CD8-positive, alpha-beta memory T cell (primary cell): ENCODE data around the gene CDC27. TPM values are rescaled to one million over a fixed set of nuclear protein-coding genes. Genes with fewer than 3 reads are reported as not detected.
"Not testable (repeated sequence)": the region's sequence is repeated elsewhere in the genome, so short reads cannot be mapped to it uniquely, and the experiment has no call there.

Experiments used
- CTCF ChIA-PET: fragments of 350-600 bp; sonication (Branson Sonifier 250); formaldehyde crosslinking; loops from one replicate; lab custom pipeline; 2021; ENCODE audit warnings: antibody characterized with exemption; lab: Charles Lee
- POLR2A ChIA-PET: fragments of 350-600 bp; sonication (Branson Sonifier 250); formaldehyde crosslinking; loops from one replicate; lab custom pipeline; 2021; ENCODE audit warnings: antibody characterized with exemption; lab: Charles Lee
- DNase-seq, 5 donors: peaks; one replicate each; pipeline versions ENCODE4 v3.0.0 to v3.0.0-alpha.2; 2020 to 2022; ENCODE audit warnings: mixed read lengths in 1 of 5
- H3K27ac ChIP-seq: one replicate; pipeline ENCODE4 v1.7.0; 2013; ENCODE audit warnings: low read depth, mild to moderate bottlenecking, low read length, moderate library complexity
- H3K27me3 ChIP-seq: 2 replicates; pipeline ENCODE4 v1.7.0; 2013; ENCODE audit warnings: low read length, mild to moderate bottlenecking; ENCODE audit not compliant: insufficient read depth, poor library complexity, severe bottlenecking
- H3K36me3 ChIP-seq: 2 replicates; pipeline ENCODE4 v1.7.0; 2013; ENCODE audit warnings: mild to moderate bottlenecking, low read length, moderate library complexity; ENCODE audit not compliant: insufficient read depth
- H3K4me1 ChIP-seq: 2 replicates; pipeline ENCODE4 v1.7.0; 2013; ENCODE audit warnings: mild to moderate bottlenecking, low read length, moderate library complexity; ENCODE audit not compliant: insufficient read depth
- H3K4me3 ChIP-seq: 2 replicates; pipeline ENCODE4 v1.7.0; 2013; ENCODE audit warnings: mild to moderate bottlenecking, low read length
- H3K9me3 ChIP-seq: 2 replicates; pipeline ENCODE4 v1.7.0; 2013; ENCODE audit warnings: mild to moderate bottlenecking, low read length
- H3K27ac Mint-ChIP-seq, 8 donors: one replicate each; pipeline ENCODE4 v1.8.0; 2020 to 2021; ENCODE audit warnings: mixed read lengths in 8 of 8, mild to moderate bottlenecking in 6 of 8, inconsistent platforms in 3 of 8, moderate library complexity in 3 of 8
- H3K27me3 Mint-ChIP-seq, 2 donors: one replicate each; pipeline ENCODE4 v1.8.0; 2020 to 2021; ENCODE audit warnings: mixed read lengths in 2 of 2, mild to moderate bottlenecking in 1 of 2, moderate library complexity in 1 of 2
- H3K36me3 Mint-ChIP-seq, 3 donors: one replicate each; pipeline ENCODE4 v1.8.0; 2020 to 2021; ENCODE audit warnings: mixed read lengths in 3 of 3, inconsistent platforms in 1 of 3, mild to moderate bottlenecking in 1 of 3
- H3K4me1 Mint-ChIP-seq, 3 donors: one replicate each; pipeline ENCODE4 v1.8.0; 2020 to 2021; ENCODE audit warnings: mixed read lengths in 3 of 3, inconsistent platforms in 1 of 3, mild to moderate bottlenecking in 1 of 3
- H3K4me3 Mint-ChIP-seq, 7 donors: one replicate each; pipeline ENCODE4 v1.8.0; 2020 to 2021; ENCODE audit warnings: mixed read lengths in 7 of 7, mild to moderate bottlenecking in 6 of 7, moderate library complexity in 4 of 7, inconsistent platforms in 2 of 7
- H3K9me3 Mint-ChIP-seq, 5 donors: one replicate each; pipeline ENCODE4 v1.8.0; 2020 to 2022; ENCODE audit warnings: mixed read lengths in 5 of 5, mild to moderate bottlenecking in 3 of 5, moderate library complexity in 2 of 5, inconsistent platforms in 1 of 5
- polyA plus RNA-seq: library from polyadenylated mRNA; unstranded; fragments of 300-500 nt; fragmentation: Illumina TruSeq; gene quantifications from one replicate; pipeline ENCODE4 v1.2.3, GENCODE V29; 2021
- total RNA-seq, 2 experiments: library from RNA; stranded (reverse); gene quantifications; one replicate each; pipeline ENCODE4 v1.2.3, GENCODE V29; 2021

CDC27 gene
- total and polyA plus RNA-seq, 3 experiments from 2014 or later: 96.2 to 116 (median 113) TPM

DNA sequence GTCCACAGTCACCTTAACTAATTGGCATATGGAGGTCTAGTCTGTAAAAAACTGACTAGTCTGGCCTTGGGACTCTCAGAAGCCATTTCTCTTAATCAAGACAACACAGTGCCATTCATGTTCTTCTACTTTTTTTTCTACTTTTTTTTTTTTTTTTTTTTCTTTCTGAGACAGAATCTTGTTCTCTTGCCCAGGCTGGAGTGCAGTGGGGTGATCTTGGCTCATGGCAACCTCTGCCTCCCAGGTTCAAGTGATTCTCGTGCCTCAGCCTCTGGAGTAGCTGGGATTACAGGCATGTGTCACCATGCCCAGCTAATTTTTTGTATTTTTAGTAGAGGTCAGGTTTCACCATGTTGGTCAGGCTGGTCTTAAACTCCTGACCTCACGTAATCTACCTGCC is 65.8 kb downstream of the CDC27 start:
- H3K4me1 Mint-ChIP-seq, H3K4me1 ChIP-seq, H3K27me3 Mint-ChIP-seq, H3K9me3 ChIP-seq, POLR2A ChIA-PET, H3K27me3 ChIP-seq, H3K27ac ChIP-seq, H3K4me3 ChIP-seq, DNase-seq, H3K4me3 Mint-ChIP-seq, H3K9me3 Mint-ChIP-seq: not testable (repeated sequence)
- peak overlapping the region in 1 of 8 donors; percentile 23 for H3K27ac Mint-ChIP-seq
- peaks cover 0 to 57% (median 7%) of the 10 kb centered on the region in 3 donors for H3K36me3 Mint-ChIP-seq
- CTCF ChIA-PET: interaction anchor here (1.0 kb wide), 1 partner anchor 131 kb away, joined by 3 read pairs; the partner anchor contains the start of gene ITGB3
- peaks cover 13% of the 10 kb centered on the region for H3K36me3 ChIP-seq

DNA sequence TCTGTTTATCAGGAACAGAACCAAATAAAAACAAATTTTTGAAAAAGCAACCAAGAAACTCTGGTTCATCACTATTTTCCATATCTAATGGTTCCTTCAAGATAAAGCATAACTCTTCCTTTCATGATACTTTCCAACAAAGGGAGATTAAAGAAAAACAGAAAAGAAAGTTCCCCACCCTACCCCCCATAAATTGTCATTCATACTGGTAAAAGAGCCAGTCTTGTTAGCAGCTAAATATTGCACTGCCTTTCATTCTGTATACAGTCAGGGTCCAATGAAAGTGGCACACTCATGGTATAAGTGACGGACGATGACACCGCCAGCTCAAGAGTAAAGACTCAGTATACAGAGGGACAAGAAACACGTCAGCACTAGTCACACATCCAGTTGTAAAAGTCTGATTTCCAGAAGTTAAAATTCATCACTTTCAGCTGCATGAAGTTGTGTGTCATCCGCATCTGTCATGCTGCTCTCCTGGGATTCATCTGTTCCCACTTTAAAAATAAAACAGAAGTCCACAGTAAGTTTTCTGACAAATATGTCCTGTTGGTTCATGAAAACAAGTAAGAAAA is 68.5 kb downstream of the CDC27 start:
- Histone ChIP-seq H3K4me3 (no peak overlapping the region), H3K27ac (no peak overlapping the region), H3K9me3 (no peaks in the 10 kb centered on the region), H3K4me1 (no peaks in the 10 kb centered on the region), H3K36me3 (peaks cover 13% of the 10 kb centered on the region), H3K27me3 (no peaks in the 10 kb centered on the region)
- DNase-seq: no peak
- no peaks in the 10 kb centered on the region for H3K27me3 Mint-ChIP-seq
- H3K4me3 Mint-ChIP-seq: no peak overlapping the region
- ChIA-PET CTCF (no interaction called here), POLR2A (no interaction called here)
- peak overlapping the region in 1 of 8 donors; percentile 58 for H3K27ac Mint-ChIP-seq
- H3K4me1 Mint-ChIP-seq: no peaks in the 10 kb centered on the region
- no peaks in the 10 kb centered on the region for H3K9me3 Mint-ChIP-seq
- H3K36me3 Mint-ChIP-seq: peaks cover 0 to 44% (median 8%) of the 10 kb centered on the region in 3 donors

DNA sequence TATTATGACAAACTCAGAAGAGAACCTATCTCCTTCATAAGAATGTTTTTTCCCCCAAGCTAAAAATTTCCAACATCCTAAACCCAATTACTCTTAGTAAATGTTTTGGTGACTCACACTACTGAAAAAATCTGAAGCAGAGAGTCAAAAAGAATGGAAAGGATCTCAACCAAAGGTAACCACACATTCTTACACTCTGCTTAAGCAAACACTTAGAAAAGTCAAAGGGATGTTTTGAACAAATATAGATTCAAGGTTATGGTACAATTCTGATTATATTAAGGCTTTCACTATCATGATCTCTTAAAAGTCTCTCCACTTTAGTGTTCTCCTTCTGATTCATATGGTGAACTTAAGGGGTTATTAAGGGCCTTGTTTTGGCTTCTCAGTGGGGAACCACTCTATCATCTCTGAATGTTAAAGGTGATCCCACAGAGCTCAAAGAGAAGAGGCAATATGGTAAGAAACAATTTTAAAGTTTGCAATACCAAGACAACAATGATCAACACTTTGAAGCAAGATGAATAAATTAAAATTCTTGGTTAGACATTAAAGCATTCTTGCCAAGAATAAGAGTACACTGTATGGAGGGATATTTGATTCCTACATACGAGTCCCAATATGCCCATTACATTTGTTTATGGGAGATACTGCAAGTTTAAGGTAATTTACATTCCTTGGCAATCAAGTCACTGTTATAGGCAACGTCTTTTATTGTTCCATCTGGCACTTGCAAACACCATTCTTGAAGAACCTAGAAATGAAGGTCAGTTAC is 69.2 kb downstream of the CDC27 start:
- Mint-ChIP-seq H3K9me3 (no peaks in the 10 kb centered on the region), H3K27me3 (no peaks in the 10 kb centered on the region), H3K27ac (peak overlapping the region in 4 of 8 donors; percentile 14 to 78 (median 43)), H3K36me3 (peaks cover 0 to 44% (median 8%) of the 10 kb centered on the region in 3 donors), H3K4me1 (no peaks in the 10 kb centered on the region), H3K4me3 (no peak overlapping the region)
- ChIA-PET POLR2A (no interaction called here), CTCF (no interaction called here)
- H3K36me3 ChIP-seq: peaks cover 13% of the 10 kb centered on the region
- H3K27me3 ChIP-seq: no peaks in the 10 kb centered on the region
- DNase-seq: no peak
- no peak overlapping the region for H3K27ac ChIP-seq
- no peaks in the 10 kb centered on the region for H3K9me3 ChIP-seq
- H3K4me3 ChIP-seq: no peak overlapping the region
- no peaks in the 10 kb centered on the region for H3K4me1 ChIP-seq

DNA sequence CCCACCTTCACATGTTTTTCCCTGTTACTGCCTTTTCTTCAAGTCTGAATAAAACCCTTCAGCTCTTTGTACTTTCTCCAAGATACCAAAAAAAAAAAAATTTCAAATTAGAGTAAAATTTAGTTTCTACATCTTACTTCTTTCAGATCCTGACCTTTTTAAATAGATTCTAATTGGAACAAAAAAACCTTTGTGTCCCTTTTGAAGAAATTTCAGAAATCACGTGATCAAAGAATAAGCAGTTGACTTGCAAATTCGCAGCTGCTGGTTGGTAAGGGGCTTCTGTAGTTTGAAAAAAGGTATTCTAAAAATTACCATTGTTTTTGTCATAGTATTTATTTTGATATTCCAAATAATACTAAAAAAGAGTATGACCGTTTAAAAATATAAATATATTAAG is 71.7 kb downstream of the CDC27 start:
- Mint-ChIP-seq H3K27me3 (no peaks in the 10 kb centered on the region), H3K9me3 (no peaks in the 10 kb centered on the region), H3K4me3 (no peak overlapping the region), H3K4me1 (no peaks in the 10 kb centered on the region), H3K36me3 (peaks cover 0 to 35% (median 8%) of the 10 kb centered on the region in 3 donors), H3K27ac (no peak overlapping the region)
- Histone ChIP-seq H3K27me3 (no peaks in the 10 kb centered on the region), H3K27ac (no peak overlapping the region), H3K4me1 (no peaks in the 10 kb centered on the region), H3K4me3 (no peak overlapping the region), H3K9me3 (no peaks in the 10 kb centered on the region), H3K36me3 (peaks cover 7% of the 10 kb centered on the region)
- POLR2A ChIA-PET: no interaction called here
- no peak for DNase-seq
- CTCF ChIA-PET: no interaction called here

DNA sequence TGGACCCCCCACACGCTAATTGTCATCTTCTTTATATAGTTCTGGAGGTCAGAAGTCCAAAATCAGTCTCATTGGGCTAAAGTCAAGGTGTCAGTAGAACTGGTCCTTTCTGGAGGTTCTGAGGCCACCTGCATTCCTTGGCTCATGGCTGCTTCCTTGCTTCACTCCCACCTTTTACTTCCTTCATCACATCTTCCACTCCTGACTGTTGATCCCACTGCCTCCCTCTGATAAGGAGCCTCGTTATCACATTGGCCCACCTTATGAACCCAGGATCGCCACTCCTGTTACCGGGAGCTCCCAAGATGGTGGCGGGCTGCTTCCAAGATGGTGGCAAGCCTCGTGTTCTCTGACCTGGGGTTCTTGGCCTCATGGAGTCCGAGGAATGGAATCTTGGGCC is 83.0 kb downstream of the CDC27 start:
- Mint-ChIP-seq H3K27me3 (peaks cover 2 to 11% of the 10 kb centered on the region in 2 donors), H3K9me3 (no peaks in the 10 kb centered on the region), H3K4me1 (no peaks in the 10 kb centered on the region), H3K4me3 (peak overlapping the region in 1 of 7 donors; percentile 28), H3K27ac (peak overlapping the region in 1 of 8 donors; percentile 34), H3K36me3 (no peaks in the 10 kb centered on the region)
- no peak for DNase-seq
- ChIA-PET POLR2A (no interaction called here), CTCF (no interaction called here)
- Histone ChIP-seq H3K27ac (no peak overlapping the region), H3K9me3 (no peaks in the 10 kb centered on the region), H3K27me3 (no peaks in the 10 kb centered on the region), H3K36me3 (no peaks in the 10 kb centered on the region), H3K4me1 (no peaks in the 10 kb centered on the region), H3K4me3 (no peak overlapping the region)

DNA sequence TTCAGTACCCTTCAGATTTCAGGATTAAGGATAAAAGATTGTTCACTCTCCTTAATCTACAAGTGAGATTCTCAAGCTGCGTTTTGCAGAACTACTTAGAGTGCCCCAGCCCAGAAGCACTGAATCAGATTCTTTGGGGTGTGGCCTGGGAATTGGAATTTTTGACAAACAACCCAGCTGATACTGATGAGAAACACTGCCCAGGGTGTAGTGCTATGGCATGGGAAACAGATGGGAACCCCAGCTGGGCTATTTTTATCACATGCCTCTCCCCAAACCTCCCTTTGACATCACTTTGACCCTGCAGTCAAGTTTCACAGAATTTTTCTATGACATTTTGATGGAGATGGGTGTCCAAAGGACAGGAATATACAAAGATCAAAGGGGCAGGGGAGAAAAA is 83.8 kb downstream of the CDC27 start:
- CTCF ChIA-PET, POLR2A ChIA-PET, H3K4me1 ChIP-seq, H3K36me3 Mint-ChIP-seq, H3K9me3 ChIP-seq, H3K4me3 Mint-ChIP-seq, H3K36me3 ChIP-seq, H3K27ac ChIP-seq, H3K4me1 Mint-ChIP-seq, DNase-seq, H3K27me3 ChIP-seq, H3K9me3 Mint-ChIP-seq, H3K27ac Mint-ChIP-seq, H3K27me3 Mint-ChIP-seq, H3K4me3 ChIP-seq: not testable (repeated sequence)

DNA sequence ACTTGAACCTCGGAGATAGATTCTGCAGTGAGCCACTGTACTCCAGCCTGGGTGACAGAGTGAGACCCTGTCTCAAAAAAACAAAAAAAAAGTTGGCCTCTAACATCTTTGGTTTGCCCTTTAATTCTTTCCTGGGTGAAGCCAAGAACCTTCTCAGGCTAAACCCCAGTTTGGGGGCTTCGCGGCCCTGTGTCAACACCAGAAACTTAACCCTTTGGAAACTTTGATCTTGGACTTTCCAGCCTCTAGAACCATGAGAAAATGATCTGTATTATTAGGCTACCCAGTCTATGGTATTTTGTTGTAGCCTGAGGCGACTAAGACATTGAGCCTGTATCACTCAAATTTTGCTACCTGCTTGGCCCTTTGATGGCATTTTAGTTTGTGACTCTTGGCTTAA is 86.2 kb downstream of the CDC27 start:
- no peaks in the 10 kb centered on the region for H3K27me3 ChIP-seq
- H3K36me3 ChIP-seq: no peaks in the 10 kb centered on the region
- H3K36me3 Mint-ChIP-seq: peaks cover 0 to 7% (median 1%) of the 10 kb centered on the region in 3 donors
- H3K27me3 Mint-ChIP-seq: peaks cover 2 to 4% of the 10 kb centered on the region in 2 donors
- no peaks in the 10 kb centered on the region for H3K9me3 Mint-ChIP-seq
- no peak overlapping the region for H3K27ac Mint-ChIP-seq
- POLR2A ChIA-PET: no interaction called here
- H3K4me3 ChIP-seq: no peak overlapping the region
- H3K9me3 ChIP-seq: no peaks in the 10 kb centered on the region
- CTCF ChIA-PET: no interaction called here
- peak overlapping the region in 2 of 7 donors; percentile 27 to 50 for H3K4me3 Mint-ChIP-seq
- peaks cover 12 to 24% (median 20%) of the 10 kb centered on the region in 3 donors for H3K4me1 Mint-ChIP-seq
- peaks cover 10% of the 10 kb centered on the region for H3K4me1 ChIP-seq
- DNase-seq: no peak
- H3K27ac ChIP-seq: no peak overlapping the region

DNA sequence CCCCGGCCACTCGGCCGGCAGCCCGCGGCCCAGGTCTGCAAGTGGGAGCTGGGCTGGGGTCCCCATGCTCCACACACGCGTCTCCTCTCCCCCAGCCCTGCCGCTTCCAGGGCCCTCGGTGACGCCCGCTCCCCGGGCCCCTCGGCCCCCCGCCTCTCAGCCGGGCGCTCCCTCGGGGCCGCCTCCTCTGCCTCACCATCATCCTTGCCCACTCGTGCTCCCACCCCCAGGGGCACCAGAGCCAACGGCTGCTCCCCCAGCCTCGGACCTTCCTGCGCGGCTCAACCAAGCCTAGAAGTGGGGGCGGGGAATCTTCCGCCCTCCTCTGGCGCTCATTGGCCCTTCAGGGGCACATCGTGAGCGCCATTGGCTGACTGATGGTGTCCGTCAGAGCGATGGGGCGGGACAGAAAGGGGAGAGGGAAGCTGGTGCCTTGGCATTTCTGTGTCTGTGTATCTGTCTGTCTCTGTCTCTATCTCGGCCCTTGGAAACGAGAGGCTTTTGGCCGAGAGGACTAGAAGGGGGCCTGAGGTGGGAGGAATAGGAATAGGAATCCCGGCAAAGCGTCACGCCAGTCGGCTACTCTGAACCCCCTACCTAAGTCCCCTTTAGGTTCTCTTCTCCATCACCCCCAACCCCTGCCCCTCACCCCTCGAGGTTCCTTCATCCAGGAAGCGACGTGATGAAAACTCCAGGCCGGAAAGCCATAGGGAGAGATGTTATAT is 88.9 kb downstream of the CDC27 start:
- H3K27ac ChIP-seq: peak overlapping the region; percentile 61
- H3K4me3 Mint-ChIP-seq: peak overlapping the region; percentile 95 to 100 (median 99)
- CTCF ChIA-PET: no interaction called here
- peaks cover 22 to 41% (median 40%) of the 10 kb centered on the region in 3 donors for H3K4me1 Mint-ChIP-seq
- H3K36me3 Mint-ChIP-seq: peaks cover 0 to 13% (median 1%) of the 10 kb centered on the region in 3 donors
- no peaks in the 10 kb centered on the region for H3K9me3 Mint-ChIP-seq
- peak overlapping the region; percentile 77 to 100 (median 98) for H3K27ac Mint-ChIP-seq
- peak; percentile 80 to 94 (median 85) for DNase-seq
- H3K27me3 Mint-ChIP-seq: no peaks in the 10 kb centered on the region
- no peaks in the 10 kb centered on the region for H3K36me3 ChIP-seq
- H3K27me3 ChIP-seq: no peaks in the 10 kb centered on the region
- H3K9me3 ChIP-seq: no peaks in the 10 kb centered on the region
- peaks cover 10% of the 10 kb centered on the region for H3K4me1 ChIP-seq
- H3K4me3 ChIP-seq: peak overlapping the region; percentile 63
- POLR2A ChIA-PET: no interaction called here
